HEK293T (cell line): ENCODE results near the gene PTBP1.

ENCODE experiments used
- ARNT ChIP-seq: fragments of 450-650 bp; IDR thresholded peaks from 2 replicates; pipeline ENCODE4 v1.6.1; 2017; ENCODE audit warnings: mild to moderate bottlenecking
- BHLHE40 ChIP-seq: fragments of 450-650 bp; IDR thresholded peaks from 2 replicates; pipeline ENCODE4 v1.6.1; 2016; ENCODE audit warnings: mild to moderate bottlenecking, moderate library complexity, borderline replicate concordance
- CTBP1 ChIP-seq: fragments of 450-650 bp; IDR thresholded peaks from 2 replicates; pipeline ENCODE4 v1.6.1; 2016; ENCODE audit warnings: borderline replicate concordance
- ELF4 ChIP-seq: fragments of 450-650 bp; IDR thresholded peaks from 2 replicates; pipeline ENCODE4 v1.6.1; 2017; ENCODE audit warnings: antibody characterized with exemption
- FOXA1 ChIP-seq: fragments of 450-650 bp; IDR thresholded peaks from 2 replicates; pipeline ENCODE4 v1.6.1; 2016; ENCODE audit warnings: mild to moderate bottlenecking
- FOXK2 ChIP-seq: fragments of 450-650 bp; IDR thresholded peaks from 2 replicates; pipeline ENCODE4 v1.6.1; 2016; ENCODE audit warnings: mild to moderate bottlenecking
- FOXM1 ChIP-seq: fragments of 450-650 bp; IDR thresholded peaks from 2 replicates; pipeline ENCODE4 v1.6.1; 2017; ENCODE audit warnings: mild to moderate bottlenecking, borderline replicate concordance
- HDGF ChIP-seq: fragments of 450-650 bp; IDR thresholded peaks from 2 replicates; pipeline ENCODE4 v1.6.1; 2017; ENCODE audit warnings: antibody characterized with exemption, borderline replicate concordance
- NFRKB ChIP-seq: fragments of 450-650 bp; IDR thresholded peaks from 2 replicates; pipeline ENCODE4 v1.6.1; 2016; ENCODE audit warnings: mild to moderate bottlenecking, moderate library complexity
- SP1 ChIP-seq: fragments of 450-650 bp; IDR thresholded peaks from 2 replicates; pipeline ENCODE4 v1.6.1; 2017
- SUZ12 ChIP-seq: fragments of 450-650 bp; IDR thresholded peaks from 2 replicates; pipeline ENCODE4 v1.6.1; 2016; ENCODE audit warnings: mild to moderate bottlenecking
- TARDBP ChIP-seq: fragments of 450-650 bp; IDR thresholded peaks from 2 replicates; pipeline ENCODE4 v1.6.1; 2016
- ZNF384 ChIP-seq: fragments of 450-650 bp; IDR thresholded peaks from 2 replicates; pipeline ENCODE4 v1.6.1; 2016
- TF ChIP-seq, protein P1 (sequence below): fragments of 450-650 bp; IDR thresholded peaks from 2 replicates; pipeline ENCODE4 v1.6.1; 2016

DNA sequence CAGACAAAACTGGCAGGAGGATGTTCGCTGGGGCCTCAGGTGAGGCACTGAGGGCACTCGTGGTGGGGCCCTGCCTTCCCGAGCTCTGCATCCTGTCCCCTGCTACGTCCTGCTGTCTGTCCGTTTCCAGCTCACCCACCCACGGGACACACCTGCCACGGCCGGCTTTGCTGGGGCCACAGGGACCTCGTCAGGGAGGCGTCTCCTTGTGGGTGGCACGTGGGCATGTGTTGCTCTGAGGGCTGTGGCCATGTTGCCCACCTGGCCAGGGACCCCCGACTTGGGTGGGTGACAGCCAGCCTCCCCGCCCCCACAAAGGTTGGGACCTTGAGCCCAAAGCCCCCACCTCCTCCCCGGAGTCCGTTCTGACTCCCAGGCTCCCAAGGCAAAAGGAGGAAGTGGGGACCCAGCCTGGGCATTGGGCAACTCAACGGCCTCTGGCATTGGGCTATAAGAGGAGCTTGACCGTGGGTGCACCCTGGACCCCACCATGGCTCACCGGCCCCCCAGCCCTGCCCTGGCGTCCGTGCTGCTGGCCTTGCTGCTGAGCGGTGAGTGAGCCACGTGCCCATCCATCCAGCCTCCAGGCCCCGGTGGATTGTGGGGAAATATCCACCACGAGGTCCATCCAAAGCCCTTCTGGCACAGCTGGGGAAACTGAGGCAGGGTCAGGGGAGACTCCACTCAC is 43.4 kb downstream of the PTBP1 start, which contains the start of gene PRTN3:
- TF ChIP-seq FOXA1 (no peak), NFRKB (no peak), BHLHE40 (no peak), ELF4 (no peak), SP1 (no peak), FOXK2 (no peak), SUZ12 (no peak), FOXM1 (no peak), TARDBP (no peak), ARNT (no peak), ZNF384 (no peak), HDGF (no peak), CTBP1 (no peak)
- TF ChIP-seq, protein P1, sequence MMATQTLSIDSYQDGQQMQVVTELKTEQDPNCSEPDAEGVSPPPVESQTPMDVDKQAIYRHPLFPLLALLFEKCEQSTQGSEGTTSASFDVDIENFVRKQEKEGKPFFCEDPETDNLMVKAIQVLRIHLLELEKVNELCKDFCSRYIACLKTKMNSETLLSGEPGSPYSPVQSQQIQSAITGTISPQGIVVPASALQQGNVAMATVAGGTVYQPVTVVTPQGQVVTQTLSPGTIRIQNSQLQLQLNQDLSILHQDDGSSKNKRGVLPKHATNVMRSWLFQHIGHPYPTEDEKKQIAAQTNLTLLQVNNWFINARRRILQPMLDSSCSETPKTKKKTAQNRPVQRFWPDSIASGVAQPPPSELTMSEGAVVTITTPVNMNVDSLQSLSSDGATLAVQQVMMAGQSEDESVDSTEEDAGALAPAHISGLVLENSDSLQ, result no peak
